ENCODE results near the gene ACAN.

ACAN gene

GRCh38 chr15:88802250-88802990 is 816 bp upstream of the ACAN start:
- DNase-seq = no peak

GRCh38 chr15:88802991-88803240 is 320 bp upstream of the ACAN start:
- no peak for DNase-seq

- DNase-seq = no peak
These were observed 648 bp downstream of the ACAN start for GRCh38 chr15:88803920-88804247.

GRCh38 chr15:88804257-88804656 is 1.0 kb downstream of the ACAN start:
- no peak for DNase-seq

- peak; percentile 5 for DNase-seq
These were observed 2.0 kb downstream of the ACAN start for GRCh38 chr15:88805031-88805780.

- DNase-seq = no peak
These were observed 7.2 kb downstream of the ACAN start for GRCh38 chr15:88810446-88810845.

GRCh38 chr15:88812133-88812532 is 8.9 kb downstream of the ACAN start:
- DNase-seq = no peak

DNA sequence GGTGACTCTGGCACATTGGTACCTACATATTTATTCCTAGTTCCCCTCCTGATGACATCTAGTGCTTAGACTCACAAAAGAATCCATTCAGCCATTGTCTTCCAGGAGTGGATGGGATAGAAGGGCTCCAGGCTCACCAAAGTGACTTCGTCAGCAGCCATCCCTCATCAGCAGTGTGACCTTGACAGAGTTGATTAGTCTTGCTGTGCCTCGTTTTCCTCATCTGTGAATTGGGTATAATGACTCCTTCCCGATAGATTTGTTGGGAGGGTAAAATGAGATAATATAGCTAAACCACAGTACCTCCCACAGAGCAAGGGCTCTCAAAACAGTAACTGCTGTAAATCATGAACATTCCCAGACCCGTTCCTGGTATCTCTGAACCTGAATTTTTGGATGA is 10.7 kb downstream of the ACAN start:
- no peak for DNase-seq

- DNase-seq = no peak
These were observed 11.2 kb downstream of the ACAN start for GRCh38 chr15:88814393-88814792.

DNA sequence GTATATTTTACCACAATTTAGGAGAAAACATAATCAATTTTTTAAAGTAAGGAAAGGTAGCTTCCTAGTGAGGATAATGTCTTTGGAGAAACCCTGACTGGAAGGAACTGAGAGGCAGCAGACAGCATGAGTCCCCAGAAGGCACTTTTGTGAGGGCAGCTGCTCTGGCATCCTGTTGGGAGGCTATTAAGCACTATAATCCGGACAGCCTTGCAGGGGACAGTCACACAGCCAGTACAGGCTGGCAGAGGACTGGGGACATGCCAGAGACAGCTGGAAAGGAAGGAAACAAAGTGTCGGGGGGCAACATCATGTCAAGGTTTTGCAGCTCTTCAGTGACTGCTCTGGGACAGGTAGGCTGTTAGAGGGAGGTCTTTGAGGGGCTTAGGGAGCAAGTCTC is 15.7 kb downstream of the ACAN start:
- DNase-seq = no peak

DNA sequence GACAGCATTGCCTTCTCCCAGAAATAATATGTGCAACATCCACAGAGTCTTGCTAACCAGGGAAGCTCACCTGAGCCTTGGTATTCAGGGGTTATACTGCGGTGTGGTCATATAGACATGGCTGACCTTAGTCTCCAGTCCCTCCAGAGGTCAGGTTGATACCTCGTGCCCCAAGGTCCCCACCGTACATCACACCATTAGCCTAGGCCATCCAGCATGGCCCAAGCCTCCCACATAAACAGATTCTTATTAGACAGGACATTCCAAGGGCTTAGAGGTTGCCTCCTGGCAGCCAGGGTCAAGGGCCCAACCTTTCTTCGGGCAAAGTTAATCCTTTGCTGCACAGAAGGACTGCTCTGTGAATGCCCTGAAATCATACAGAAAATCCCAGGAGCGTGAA is 18.8 kb downstream of the ACAN start:
- DNase-seq = no peak

GRCh38 chr15:88828791-88829190 is 25.6 kb downstream of the ACAN start:
- DNase-seq = no peak

- no peak for DNase-seq
These were observed 26.8 kb downstream of the ACAN start for GRCh38 chr15:88830016-88830415.

GRCh38 chr15:88832820-88833730 is 29.8 kb downstream of the ACAN start:
- no peak for DNase-seq

DNA sequence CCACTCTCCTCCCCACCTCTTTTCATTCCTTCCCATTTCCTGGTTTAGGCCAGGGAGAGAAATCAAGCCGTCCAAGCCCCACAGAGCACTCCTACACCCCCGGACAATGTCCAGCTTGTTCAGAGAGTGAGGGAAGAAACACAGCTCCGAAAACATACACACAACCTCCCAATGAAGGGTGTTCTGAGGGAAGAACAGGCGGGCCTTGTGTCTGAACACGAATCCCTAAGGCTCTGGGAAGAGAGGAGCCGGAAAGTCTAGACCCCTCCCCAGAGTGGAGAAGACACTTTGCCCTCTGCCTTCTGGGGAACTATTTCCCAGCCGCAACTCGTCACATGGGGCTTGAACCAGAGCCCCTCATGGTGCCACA is 30.5 kb downstream of the ACAN start:
- DNase-seq = no peak

DNA sequence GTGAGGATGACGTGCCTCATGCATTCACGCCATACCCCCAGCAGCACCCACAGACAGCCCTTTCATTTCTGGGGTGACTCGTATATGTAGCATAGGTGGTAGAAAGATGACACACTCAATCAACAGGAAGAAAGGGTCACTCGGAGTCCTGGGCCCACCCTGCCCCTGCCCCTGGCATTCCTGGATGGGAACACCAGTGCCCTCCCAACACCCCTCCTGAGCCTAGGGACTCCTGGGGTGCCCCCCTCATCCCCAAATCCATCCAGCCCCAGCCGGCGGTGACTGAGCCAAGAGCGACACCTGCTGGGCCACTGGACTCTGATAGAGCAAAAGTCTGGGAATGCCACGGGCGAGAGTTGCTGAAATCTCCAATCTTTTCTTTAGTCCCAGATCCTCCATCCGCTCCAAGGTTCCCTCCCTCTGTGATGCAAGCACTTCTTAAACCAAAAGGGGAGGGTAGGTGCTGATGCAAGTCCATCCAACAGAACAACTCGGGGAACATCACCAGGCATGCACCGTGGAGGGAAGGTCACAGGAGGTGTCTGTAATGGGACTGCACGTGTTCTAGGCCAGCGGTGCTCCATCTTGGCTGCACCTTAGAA is 31.1 kb downstream of the ACAN start:
- peak; percentile 12 for DNase-seq

- no peak for DNase-seq
These were observed 31.9 kb downstream of the ACAN start for GRCh38 chr15:88835119-88835518.

DNA sequence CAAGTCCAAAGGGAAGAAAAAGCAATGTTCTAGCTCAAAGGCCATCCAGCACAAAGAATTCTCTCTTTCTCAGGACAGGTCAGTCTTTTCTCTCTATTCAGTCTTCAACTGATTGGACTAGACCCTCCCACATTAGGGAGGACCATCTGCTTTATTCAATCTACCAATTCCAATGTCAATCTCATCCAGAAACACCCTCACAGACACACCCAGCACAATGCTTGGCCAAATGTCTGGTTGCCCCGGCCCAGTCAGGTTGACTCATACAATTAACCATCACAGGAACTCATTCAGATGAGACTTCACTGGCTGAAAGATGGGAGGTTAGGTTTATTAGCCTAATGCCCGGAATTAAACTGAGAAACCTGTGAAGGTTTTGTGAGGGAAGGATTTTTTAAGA is 32.4 kb downstream of the ACAN start:
- DNase-seq = no peak

DNA sequence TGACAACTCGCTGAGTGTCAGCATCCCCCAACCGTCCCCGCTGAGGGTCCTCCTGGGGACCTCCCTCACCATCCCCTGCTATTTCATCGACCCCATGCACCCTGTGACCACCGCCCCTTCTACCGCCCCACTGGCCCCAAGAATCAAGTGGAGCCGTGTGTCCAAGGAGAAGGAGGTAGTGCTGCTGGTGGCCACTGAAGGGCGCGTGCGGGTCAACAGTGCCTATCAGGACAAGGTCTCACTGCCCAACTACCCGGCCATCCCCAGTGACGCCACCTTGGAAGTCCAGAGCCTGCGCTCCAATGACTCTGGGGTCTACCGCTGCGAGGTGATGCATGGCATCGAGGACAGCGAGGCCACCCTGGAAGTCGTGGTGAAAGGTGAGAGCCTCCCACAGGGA is 35.4 kb downstream of the ACAN start:
- no peak for DNase-seq

DNA sequence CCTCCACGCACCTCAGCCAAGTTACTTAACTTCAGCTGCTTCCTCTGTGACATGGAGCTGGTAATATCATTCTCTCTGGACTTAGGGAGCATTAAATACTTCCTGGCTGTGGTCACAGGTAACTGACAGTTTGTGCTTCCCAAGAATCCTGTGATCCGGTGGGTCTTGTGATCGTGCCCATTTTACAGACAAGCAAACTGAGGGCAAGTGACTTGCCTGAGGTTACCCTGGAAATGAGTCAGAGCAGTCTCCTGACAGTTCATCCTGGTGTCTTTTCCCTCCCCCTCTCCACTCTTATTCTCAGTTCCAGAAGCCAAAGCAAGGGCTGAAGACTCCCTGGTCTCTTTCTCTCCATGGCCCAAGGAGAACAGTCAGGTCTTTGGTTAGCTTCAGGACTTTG is 35.9 kb downstream of the ACAN start:
- no peak for DNase-seq

DNA sequence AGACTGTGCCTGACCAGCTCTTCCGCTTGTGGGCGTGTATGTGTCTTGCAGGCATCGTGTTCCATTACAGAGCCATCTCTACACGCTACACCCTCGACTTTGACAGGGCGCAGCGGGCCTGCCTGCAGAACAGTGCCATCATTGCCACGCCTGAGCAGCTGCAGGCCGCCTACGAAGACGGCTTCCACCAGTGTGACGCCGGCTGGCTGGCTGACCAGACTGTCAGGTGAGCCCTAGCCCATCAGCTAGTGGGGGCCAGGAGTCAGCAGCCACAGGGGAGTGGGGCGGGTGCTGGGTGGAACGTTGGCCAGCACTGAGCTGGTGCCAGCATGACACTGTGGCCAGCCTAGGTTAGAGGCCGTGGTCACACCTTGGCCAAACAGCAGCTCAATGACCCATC is 36.7 kb downstream of the ACAN start:
- no peak for DNase-seq

DNA sequence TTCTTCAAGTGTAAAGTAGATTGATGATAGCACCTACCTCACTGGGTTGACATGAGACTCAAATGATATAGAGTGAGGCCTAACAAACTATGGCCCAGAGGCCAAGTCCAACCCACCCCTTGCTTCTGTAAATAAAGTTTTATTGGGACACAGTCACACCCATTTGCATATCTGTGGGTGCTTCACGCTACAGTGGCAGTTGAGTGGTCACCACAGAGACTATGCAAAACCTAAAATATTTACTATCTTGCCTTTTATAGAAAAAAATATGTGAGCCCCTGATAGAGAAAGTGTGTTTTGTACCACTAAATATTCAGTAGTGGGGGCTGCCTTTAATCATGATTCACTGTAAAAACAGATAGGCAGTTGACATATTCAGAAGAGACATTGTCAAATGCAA is 38.0 kb downstream of the ACAN start:
- no peak for DNase-seq

DNA sequence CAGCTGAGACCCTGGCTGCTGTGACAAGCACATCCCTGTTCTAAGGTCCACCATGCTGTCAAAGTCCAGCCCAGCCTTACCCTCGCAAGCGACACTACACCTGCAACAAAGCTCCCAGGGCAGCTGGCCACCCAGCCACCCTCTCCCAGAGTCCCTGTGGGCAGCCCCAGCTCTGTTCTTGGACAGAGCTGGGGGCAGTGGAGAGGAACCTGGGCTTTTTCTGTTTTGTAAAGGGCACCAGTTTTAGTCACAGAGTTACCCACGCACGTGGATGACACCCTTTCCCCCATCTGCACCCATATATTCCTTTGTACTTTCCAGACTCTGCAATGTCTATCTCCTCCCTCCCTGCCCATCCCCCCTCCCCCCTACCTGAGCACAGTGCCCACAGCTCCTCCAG is 38.9 kb downstream of the ACAN start:
- no peak for DNase-seq

- DNase-seq = no peak
These were observed 40.1 kb downstream of the ACAN start for GRCh38 chr15:88843334-88843733.
